ENCODE data around the gene HOATZ. TPM values are rescaled to one million over a fixed set of nuclear protein-coding genes. Genes with fewer than 3 reads are reported as not detected.

The HOATZ gene
- total RNA-seq, 1 donor from 2014 or later = not detected

DNA sequence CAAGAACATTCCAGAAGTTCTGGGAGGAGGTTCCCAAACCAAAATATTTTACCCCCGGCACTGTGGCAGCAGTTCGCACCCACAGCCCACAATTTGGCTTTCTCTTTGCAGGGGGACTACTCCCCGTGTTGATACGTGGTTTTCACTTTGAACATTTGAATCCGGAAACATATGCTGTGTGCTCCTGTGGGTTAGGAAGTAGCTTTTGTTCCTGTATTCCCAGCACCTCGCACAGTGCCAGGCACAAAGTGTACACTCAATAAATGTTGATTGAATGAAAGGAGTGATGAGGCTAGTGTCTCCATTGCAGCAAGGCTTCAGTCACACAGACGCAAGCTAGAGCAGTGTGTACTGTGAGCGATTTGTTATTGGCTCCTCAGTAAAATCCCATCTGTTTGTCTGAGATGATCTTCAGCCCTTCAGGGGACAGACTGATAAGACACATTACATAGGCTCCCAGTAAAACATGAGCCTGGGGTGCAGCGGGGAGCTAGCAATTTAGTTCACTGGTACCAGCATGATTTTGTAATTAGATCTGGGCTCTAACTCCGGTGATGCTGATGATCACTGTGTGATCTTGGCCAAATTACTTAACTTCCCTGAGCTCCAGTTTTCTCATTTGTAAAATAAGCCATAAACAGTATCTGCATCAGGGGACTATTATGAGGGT is 28.2 kb downstream of the HOATZ start:
- intact Hi-C loops (cut with micrococcal nuclease) = no loop called here

DNA sequence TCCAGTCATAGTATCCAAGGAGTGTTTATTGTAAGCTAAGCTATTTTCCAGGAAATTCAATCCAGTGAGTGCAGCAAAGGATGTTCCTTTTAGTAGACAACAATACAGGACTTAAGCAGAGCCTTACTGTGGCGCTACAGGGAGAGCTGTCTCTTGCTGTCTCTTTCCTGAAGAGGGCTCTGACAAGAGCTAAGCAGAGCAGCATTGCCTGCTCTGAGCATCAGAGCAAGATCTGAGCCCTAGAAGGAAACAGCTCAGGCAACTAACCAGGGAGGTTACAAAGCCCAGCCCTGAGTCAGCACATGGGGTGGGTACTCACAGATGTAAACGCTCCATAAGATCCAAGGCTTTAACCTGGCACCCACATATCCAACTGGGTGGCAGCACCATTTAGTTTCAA is 33.9 kb downstream of the HOATZ start:
- intact Hi-C loops (cut with micrococcal nuclease) = no loop called here

DNA sequence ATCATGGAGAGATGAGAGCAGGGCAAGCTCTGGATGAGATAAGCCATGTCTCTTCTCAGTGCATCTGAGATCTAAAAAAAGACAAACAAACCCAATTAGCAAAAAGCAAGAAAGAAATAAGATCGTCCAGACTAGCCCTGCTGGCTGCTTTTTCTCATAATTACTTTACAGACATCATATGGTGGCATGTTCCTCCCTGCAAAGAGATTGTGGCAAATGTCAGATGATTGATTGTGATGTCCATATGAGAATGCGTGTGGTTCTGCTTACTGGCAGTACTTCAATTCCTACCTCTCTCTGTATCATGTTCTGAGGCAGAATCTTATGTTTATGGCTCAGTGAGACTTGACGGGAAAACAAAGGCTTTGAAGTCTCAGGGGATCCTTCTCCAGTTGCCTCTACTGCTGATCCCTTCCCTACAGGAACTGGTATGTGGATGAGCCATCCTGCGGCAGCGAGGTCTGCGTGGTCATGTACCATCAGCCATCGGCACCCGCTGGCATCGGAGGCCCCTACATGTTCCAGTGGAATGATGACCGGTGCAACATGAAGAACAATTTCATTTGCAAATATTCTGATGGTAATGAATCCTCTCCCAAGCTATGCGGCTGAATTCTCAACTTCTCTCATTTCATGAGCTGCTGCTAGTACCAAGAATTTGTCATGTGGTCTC is 34.8 kb downstream of the HOATZ start:
- intact Hi-C loops (cut with micrococcal nuclease) = no loop called here

DNA sequence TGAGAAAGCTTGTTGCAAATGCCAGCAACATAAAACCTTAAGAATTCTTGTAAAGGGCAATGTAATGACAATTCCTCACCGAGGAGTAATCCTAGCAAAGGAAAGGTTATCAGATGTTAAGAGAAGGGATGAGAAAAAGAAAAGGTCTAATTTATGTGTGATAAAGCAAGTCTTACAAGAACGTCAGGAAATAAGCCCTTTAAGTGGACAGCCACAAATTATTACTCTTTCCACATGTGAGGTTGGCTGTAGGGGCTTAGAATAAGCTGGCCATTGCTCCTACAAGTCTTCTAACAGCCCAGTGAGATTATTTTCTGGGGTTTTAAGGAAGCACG is 35.3 kb downstream of the HOATZ start:
- intact Hi-C loops (cut with micrococcal nuclease) = no loop called here

DNA sequence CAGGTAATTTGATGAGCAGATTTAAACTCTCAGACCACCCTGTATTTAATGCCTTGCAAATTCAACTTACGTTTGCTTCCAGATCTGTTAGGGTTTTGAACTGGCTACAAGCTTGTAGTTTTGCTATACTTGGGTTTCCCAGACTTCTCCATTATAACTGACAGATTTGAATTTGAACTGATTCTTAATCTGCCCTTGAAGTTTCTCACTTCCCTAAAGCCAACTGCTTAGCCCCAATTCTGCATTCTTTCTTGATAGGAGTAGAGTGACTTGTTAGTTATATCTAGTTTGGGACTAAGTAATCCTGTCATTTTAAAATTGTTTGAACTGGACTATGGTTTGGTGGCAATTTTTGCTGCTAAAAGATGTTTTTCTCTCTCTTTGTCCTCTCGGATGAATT is 35.7 kb downstream of the HOATZ start:
- intact Hi-C loops (cut with micrococcal nuclease) = no loop called here

DNA sequence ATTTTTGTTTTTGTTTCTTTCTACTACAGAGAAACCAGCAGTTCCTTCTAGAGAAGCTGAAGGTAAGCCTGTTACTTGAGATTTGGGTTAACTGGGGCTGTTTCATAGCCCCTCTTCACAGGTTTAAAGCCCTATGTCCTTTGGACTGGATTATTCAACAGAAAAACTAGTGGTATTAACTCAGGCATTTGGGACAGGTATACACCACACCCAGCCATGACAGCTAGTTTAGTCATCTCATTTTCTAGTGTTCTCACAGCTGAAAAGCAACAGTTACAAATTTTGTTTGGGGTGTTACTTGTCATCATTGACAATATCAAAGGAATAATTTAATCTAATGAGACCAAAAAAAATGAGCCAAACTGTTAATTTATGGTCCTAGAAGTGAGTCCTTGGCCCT is 40.0 kb downstream of the HOATZ start:
- intact Hi-C loops (cut with micrococcal nuclease) = no loop called here

DNA sequence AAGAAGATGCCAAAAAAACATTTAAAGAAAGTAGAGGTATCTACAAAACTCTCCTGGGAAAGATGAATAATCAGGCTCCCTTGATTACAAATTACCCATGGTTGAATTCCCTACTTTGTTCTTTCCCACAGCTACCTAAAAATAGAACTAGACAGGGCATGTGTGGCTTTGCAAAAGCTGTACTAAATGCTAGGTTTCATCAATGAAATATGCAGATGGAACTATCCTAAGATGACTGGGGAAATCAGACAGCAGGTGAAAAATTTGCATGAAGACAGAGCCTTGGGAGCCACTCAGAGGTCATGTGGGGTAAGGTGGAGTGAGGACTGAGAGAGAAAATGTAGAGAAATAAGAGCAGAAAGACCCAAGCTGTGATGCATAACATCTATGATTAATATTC is 40.7 kb downstream of the HOATZ start:
- intact Hi-C loops (cut with micrococcal nuclease) = no loop called here

DNA sequence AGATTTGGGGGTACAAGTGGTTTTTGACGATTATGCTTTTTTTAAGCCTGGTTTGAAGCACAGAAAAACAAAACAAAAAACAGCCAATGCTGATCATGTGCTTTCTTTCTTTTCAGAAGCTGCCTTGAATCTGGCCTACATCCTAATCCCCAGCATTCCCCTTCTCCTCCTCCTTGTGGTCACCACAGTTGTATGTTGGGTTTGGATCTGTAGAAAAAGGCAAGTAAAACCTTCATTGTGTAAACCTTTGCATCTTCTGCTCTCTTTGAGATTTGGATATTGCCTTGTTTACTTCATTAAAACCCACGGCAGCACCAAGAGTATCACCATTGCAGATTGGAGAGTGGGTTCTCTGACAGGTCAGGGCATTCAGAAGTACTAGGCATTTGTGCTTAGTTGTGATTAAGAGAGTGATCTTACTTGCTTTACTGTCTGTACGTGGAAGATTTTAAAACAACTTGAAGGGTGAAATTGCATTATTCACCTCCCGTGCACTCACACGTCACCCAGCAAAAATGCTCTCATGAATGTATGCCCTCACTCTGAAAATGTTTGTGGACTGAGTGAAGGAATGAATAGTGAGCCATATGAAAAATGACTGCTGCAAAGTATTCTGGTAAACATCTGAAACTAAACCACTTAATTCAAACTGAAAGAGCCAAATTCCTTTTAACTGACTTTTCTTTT is 43.0 kb downstream of the HOATZ start:
- intact Hi-C loops (cut with micrococcal nuclease) = no loop called here

DNA sequence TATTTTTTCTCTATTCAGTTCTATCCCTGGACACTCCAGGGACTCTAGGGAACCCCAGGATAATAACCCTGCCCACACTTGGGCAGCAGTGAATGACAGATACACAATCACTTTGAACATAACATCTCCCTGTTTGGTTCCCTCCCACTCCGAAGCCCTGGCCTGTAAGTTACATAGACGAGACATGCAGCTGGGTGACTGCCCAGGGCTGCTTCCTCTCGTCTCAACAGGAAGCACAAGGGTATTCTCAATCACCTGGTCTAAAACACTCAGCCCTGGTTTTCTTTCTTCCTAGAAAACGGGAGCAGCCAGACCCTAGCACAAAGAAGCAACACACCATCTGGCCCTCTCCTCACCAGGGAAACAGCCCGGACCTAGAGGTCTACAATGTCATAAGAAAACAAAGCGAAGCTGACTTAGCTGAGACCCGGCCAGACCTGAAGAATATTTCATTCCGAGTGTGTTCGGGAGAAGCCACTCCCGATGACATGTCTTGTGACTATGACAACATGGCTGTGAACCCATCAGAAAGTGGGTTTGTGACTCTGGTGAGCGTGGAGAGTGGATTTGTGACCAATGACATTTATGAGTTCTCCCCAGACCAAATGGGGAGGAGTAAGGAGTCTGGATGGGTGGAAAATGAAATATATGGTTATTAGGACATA is 45.4 kb downstream of the HOATZ start:
- intact Hi-C loops (cut with micrococcal nuclease) = no loop called here

DNA sequence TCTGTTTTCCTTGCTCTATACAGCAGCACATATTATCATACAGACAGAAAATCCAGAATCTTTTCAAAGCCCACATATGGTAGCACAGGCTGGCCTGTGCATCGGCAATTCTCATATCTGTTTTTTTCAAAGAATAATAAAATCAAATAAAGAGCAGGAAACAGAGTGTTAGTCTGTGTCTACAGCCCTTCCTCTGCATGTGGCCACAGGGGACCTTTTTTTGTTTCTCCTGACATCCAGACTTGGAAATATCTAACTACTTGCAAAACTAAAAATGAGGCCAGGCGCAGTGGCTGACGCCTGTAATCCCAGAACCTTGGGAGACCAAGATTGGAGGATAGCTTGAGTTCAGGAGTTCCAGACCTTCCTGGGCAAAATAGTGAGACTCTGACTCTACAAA is 46.2 kb downstream of the HOATZ start:
- intact Hi-C loops (cut with micrococcal nuclease) = no loop called here

DNA sequence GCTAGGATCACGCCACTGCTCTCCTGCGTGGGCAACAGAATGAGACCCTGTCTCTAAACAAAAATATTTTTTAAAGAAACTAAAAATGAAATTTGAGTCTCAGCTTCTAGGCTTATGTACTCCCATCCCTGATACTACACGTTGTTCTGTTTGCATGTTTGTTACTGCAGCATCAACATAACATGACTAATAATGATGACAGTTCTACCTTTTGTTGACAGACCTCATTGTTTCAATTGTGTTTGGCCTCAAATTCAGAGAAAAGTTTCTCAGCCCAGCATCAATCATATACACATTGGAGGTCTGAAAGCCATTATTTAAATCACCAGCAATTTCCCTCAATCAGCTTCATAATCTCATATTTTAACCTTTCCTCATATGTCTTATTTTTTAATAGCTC is 46.7 kb downstream of the HOATZ start:
- intact Hi-C loops (cut with micrococcal nuclease) = no loop called here

DNA sequence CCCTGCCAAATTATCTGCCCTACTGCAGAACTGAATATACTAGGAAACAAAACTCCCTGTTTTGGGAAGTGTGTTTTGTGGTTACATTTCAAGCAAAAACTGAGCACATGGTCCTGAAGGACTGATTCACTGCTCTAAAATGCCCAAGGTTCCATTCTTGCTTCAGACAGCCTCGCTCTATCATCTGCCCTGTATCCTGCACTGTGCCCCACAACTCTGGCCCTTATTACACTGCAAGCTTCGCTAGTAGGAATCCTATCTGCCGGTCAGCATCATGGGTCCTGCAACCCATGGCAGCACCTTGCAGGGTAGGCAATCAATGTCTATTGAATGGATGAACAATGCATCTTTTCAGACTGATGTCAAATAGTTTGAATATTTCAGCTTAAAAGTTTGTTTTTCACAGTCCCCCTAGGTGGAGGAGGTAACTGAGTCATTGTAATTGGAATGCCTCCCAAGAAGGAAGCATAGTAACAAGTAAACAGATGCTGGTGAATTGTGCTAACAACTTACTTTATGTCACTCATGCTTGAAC is 47.3 kb downstream of the HOATZ start:
- intact Hi-C loops (cut with micrococcal nuclease) = no loop called here

DNA sequence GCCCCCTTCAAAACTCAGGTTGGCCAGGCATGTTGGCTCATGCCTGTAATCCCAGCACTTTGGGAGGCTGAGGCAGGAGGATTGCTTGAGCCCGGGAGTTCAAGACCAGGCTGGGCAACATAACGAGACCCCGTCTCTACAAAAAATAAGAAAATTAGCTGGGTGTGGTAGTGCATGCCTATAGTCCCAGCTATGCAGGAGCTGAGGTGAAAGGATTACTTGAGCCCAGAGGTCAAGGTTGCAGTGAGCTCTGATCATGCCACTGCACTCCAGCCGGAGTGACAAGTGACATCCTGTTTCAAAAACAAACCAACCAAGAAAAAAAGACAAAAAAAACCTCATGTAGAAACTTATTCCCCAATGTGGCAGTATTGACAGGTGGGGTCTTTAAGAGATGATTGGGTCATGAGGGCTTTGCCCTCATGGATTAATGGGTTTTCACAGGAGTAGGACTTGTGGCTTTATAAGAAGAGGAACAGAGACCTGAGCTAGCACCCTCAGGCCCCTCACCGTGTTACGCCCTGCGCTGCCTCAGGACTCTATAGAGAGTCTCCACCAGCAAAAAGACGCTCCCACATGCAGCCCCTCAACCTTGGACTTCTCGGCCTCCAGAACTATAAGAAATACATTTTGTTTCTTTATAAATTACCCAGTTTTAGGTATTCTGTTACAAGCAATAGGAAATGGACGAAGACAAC is 48.3 kb downstream of the HOATZ start:
- intact Hi-C loops (cut with micrococcal nuclease) = no loop called here

DNA sequence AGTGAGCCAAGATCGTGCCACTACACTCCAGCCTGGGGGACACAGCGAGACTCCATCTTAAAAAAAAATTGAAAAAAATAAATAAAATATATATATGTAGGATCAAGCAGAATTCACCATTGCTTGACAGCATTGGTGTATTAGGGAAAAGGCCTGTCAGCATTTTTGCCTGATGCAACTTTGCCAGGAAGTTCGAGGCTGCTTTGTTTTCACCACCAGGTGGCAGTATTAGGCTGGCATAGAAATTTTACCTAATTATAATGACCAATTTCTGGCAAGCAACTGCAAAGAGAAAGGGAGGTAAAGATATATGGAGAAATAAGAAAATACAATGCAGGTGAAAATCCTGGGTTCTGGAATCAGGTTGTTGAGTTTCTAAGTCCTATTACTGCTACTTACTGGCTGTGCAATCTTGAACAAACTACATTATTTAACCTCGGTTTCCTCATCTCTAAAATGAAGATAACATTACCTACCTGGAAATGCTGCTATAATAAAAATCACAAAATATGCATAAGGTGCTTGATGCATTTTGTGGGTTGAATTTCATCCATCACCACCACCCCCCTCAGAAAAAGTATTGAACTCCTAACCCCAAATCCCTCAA is 50.6 kb downstream of the HOATZ start:
- intact Hi-C loops (cut with micrococcal nuclease) = loop anchor here (1.0 kb wide), 2 partner anchors 212 to 276 kb away; no protein-coding TSS in a partner anchor

DNA sequence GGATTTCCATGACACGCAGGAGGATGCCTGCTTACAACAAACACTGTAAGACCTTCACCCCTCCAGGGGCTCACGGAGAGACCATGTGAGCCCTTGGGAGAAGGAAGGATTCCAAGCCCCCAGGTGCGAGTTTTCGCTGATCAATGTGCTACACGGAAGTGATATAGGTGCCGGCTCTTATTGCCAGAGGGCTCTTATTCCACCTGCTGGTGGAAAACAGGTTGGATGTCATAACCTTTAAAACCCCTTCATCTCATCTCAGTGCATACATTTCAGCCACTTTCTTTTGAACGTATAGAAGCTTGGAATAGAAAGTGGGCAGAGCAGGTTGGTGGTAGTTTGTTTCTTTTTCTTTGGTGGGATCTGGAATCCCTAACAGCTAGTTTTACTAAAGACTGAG is 51.7 kb downstream of the HOATZ start:
- intact Hi-C loops (cut with micrococcal nuclease) = no loop called here

DNA sequence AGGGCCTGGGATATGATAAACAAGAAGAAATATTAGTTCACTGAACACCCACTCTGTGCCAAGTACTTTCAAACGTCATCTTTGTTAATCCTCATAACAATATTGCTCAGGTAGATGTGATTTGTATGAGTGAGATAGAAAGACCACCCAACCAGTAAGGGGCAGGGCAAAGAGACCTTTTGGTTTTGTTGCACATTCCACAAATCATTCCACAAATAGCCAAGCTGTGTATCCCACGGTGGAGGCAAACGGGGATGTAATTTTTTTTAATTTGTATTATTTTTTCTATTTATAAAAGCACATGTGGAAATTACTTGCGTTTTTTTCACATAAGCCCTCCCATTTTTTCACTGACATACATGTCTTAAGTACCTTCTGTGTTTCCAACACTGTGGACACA is 54.9 kb downstream of the HOATZ start:
- intact Hi-C loops (cut with micrococcal nuclease) = no loop called here

DNA sequence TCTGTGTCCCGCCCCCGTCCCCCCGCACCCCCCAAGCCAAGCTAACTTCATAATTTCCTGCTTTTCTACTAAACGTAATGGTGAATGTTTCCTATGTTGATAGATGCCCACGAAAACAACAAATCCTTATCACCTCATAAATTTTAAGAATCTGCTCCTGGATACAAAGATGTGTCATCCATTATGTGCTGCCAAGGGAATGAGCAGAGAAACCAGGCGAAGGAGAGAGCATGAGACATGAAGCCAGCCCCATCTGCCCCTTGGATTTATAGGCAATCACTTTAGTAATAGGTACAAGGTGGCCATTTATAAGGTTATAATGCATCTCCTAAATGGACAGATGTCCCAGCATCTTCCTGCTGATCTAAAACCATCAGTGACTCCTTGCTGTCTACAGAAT is 56.2 kb downstream of the HOATZ start:
- intact Hi-C loops (cut with micrococcal nuclease) = no loop called here

DNA sequence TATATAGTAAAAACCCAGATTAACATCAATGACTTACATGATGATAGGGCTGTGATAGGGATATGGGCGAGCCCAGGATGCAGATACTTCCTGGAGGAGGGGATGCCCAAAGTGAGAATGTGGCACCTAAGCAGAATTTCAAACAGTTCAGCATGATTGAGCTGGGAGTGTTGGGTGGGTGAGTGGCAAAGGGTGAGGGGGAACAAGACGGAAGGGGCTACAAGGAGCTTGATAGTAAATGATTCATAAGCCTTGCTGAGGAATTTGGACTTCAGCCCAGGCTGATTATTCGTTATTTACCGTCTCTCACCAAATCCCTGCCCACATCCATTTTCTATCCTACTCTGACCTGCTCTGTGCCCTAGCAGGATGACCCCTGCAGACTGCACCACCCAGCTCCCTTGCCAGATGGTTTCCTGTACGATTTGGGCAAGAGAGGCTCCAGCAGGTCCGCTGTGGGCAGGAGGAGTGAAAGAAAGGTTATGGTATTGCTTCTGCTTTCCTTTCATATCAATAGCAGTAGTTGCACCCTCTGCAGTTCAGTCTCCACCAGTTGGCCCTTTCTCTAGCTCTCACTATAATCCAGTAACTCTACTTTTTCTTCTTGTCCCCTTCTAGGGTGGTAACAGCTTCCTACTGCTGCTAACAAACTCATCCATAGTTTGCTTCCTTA is 57.4 kb downstream of the HOATZ start:
- intact Hi-C loops (cut with micrococcal nuclease) = no loop called here

DNA sequence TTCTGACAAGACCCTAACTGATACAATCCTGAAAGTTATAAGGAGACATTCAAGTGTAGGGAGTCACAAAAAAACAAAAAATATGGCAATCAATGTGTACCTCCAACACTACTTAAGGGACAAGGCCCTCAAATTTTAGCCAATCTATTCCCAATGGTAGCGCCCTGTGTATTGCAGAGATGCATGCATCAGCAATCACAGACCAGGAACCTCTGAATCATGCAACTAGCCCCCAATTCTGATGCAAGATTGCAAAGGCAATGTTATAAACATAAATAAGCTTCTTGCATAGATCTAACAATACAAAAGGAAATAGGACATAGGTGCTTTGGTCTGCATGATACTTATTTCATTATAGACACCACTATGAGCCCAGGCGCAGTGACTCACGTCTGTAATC is 58.0 kb downstream of the HOATZ start:
- intact Hi-C loops (cut with micrococcal nuclease) = no loop called here

DNA sequence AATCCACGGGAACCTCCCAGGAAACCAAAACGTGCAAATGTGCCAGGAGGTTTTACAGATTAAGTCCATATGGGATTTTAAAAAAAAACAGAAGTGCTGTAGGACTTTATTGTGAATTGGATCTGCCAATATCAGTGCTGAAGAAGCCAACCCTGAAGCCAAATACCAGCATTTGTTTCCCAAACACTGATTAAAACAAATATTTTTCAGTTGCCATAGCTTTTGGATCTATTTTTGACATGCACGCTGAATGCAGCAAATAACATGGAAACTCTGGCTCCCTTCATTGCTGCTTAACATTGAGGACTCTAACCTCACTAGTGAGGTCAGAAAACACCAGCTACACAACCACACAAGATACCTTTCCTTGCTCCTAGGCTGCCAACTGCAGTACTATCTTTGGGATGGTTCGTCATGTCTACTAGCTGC is 59.3 kb downstream of the HOATZ start:
- intact Hi-C loops (cut with micrococcal nuclease) = no loop called here

Data from T-helper 2 cell treated with Interferon-gamma antibody and Interleukin-4, amounts not matched to agents 100 ng/mL and 5 ng/mL, for 36 hours (primary cell).